Nephron (organoid): ENCODE data around the gene ACSL5.
"Not testable (repeated sequence)": the region's sequence is repeated elsewhere in the genome, so short reads cannot be mapped to it uniquely, and the experiment has no call there.

Experiments
- H3K27ac Mint-ChIP-seq, 3 experiments: 2 replicates each; pipeline ENCODE4 v1.8.0; 2020; ENCODE audit warnings: mixed read lengths in 3 of 3, mild to moderate bottlenecking in 2 of 3, moderate library complexity in 1 of 3
- H3K27me3 Mint-ChIP-seq: 2 replicates; pipeline ENCODE4 v1.8.0; 2021; ENCODE audit warnings: low read depth, mild to moderate bottlenecking, moderate library complexity, mixed read lengths
- H3K36me3 Mint-ChIP-seq: 2 replicates; pipeline ENCODE4 v1.8.0; 2020; ENCODE audit warnings: low read depth, mixed read lengths
- H3K4me1 Mint-ChIP-seq: 2 replicates; pipeline ENCODE4 v1.8.0; 2020; ENCODE audit warnings: mixed read lengths
- H3K4me3 Mint-ChIP-seq, 3 experiments: 2 replicates each; pipeline ENCODE4 v1.8.0; 2020; ENCODE audit warnings: mild to moderate bottlenecking in 3 of 3, mixed read lengths in 3 of 3, moderate library complexity in 2 of 3
- H3K9me3 Mint-ChIP-seq: 2 replicates; pipeline ENCODE4 v1.8.0; 2020; ENCODE audit warnings: mixed read lengths
- TF ChIP-seq, protein P1 (sequence below), 3 experiments: fragments of 200-600 bp; sonication (generic); IDR thresholded peaks; one replicate each; pipeline ENCODE4 v1.5.0; 2021; ENCODE audit warnings: antibody characterized with exemption in 3 of 3; ENCODE audit not compliant: unreplicated experiment in 3 of 3

Gene ACSL5

DNA sequence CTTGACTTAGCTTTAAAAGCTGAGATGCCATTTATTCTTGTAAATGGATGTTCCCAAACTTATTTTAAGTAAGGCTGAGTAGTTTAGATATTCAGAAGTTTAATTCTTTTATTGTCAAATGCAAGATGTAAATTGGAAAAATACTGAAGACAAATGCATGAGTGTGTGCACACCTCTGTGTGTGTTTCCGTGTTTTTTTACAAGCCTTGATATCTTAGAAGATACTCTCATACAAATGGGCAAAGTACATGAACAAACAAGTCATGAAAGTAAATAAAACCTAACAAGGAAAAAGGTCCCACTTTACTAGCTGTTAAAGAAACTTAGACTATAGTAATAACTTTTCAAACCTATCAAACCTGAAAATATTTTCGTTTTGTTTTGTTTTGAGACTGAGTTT lies 29.0 kb downstream of the ACSL5 start:
- no peak overlapping the region for H3K27ac Mint-ChIP-seq
- H3K9me3 Mint-ChIP-seq, result no peaks in the 10 kb centered on the region
- H3K36me3 Mint-ChIP-seq, result no peaks in the 10 kb centered on the region
- H3K4me1 Mint-ChIP-seq, result no peaks in the 10 kb centered on the region
- H3K4me3 Mint-ChIP-seq, result no peak overlapping the region
- H3K27me3 Mint-ChIP-seq, result peaks cover 15% of the 10 kb centered on the region
- TF ChIP-seq, protein P1, sequence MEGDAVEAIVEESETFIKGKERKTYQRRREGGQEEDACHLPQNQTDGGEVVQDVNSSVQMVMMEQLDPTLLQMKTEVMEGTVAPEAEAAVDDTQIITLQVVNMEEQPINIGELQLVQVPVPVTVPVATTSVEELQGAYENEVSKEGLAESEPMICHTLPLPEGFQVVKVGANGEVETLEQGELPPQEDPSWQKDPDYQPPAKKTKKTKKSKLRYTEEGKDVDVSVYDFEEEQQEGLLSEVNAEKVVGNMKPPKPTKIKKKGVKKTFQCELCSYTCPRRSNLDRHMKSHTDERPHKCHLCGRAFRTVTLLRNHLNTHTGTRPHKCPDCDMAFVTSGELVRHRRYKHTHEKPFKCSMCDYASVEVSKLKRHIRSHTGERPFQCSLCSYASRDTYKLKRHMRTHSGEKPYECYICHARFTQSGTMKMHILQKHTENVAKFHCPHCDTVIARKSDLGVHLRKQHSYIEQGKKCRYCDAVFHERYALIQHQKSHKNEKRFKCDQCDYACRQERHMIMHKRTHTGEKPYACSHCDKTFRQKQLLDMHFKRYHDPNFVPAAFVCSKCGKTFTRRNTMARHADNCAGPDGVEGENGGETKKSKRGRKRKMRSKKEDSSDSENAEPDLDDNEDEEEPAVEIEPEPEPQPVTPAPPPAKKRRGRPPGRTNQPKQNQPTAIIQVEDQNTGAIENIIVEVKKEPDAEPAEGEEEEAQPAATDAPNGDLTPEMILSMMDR (IDR thresholded peaks at IDR 0.05; ENCODE audit: unreplicated experiment in 3 of 3), result no peak

- TF ChIP-seq, protein P1 (IDR thresholded peaks at IDR 0.05; ENCODE audit: unreplicated experiment in 3 of 3), result no peak
These were observed 30.7 kb downstream of the ACSL5 start for GRCh38 chr10:112404617-112405016.

GRCh38 chr10:112406806-112407205 lies 32.9 kb downstream of the ACSL5 start:
- not testable (repeated sequence) for H3K4me3 Mint-ChIP-seq, H3K36me3 Mint-ChIP-seq, H3K27ac Mint-ChIP-seq, H3K9me3 Mint-ChIP-seq, H3K4me1 Mint-ChIP-seq, H3K27me3 Mint-ChIP-seq

More at GRCh38 chr10:112404617-112405016, 30.7 kb downstream of the ACSL5 start:
- no peaks in the 10 kb centered on the region for H3K9me3 Mint-ChIP-seq
- H3K4me3 Mint-ChIP-seq, result no peak overlapping the region
- H3K27ac Mint-ChIP-seq, result peak overlapping the region in 1 of 3 experiments; percentile 15
- peaks cover 13% of the 10 kb centered on the region for H3K27me3 Mint-ChIP-seq
- H3K36me3 Mint-ChIP-seq, result no peaks in the 10 kb centered on the region
- H3K4me1 Mint-ChIP-seq, result no peaks in the 10 kb centered on the region

GRCh38 chr10:112407696-112408095 lies 33.8 kb downstream of the ACSL5 start:
- Mint-ChIP-seq H3K4me1 (no peaks in the 10 kb centered on the region), H3K9me3 (no peaks in the 10 kb centered on the region), H3K27ac (no peak overlapping the region), H3K27me3 (peaks cover 8% of the 10 kb centered on the region), H3K4me3 (no peak overlapping the region), H3K36me3 (no peaks in the 10 kb centered on the region)
- TF ChIP-seq, protein P1 (IDR thresholded peaks at IDR 0.05; ENCODE audit: unreplicated experiment in 3 of 3), result no peak

GRCh38 chr10:112409299-112409698 lies 35.4 kb downstream of the ACSL5 start:
- H3K4me1 Mint-ChIP-seq, result no peaks in the 10 kb centered on the region
- H3K4me3 Mint-ChIP-seq, result no peak overlapping the region

DNA sequence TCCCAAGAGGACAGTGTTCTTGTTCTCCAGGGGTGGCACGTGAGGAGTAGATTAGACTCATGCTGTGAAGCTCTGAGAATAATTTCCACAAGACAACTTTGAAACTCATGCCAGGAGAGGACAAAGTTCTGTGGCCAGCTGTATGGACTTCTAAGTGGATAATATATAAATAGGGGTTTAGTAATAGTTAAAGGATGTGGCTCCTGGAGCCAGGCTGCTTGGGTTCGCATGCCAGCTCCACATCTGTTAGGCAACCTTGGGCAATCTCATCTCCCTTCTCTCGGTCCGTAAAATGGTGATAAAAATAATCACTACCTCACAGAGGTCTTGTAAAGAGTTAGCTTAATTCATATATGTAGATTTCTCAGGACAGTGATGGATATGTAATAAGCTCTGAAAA lies 35.8 kb downstream of the ACSL5 start:
- Mint-ChIP-seq H3K4me1 (no peaks in the 10 kb centered on the region), H3K4me3 (no peak overlapping the region), H3K36me3 (no peaks in the 10 kb centered on the region), H3K27me3 (peaks cover 8% of the 10 kb centered on the region), H3K27ac (no peak overlapping the region), H3K9me3 (no peaks in the 10 kb centered on the region)
- TF ChIP-seq, protein P1 (IDR thresholded peaks at IDR 0.05; ENCODE audit: unreplicated experiment in 3 of 3), result no peak

More at GRCh38 chr10:112409299-112409698, 35.4 kb downstream of the ACSL5 start:
- H3K27me3 Mint-ChIP-seq, result peaks cover 8% of the 10 kb centered on the region
- H3K27ac Mint-ChIP-seq, result no peak overlapping the region
- H3K9me3 Mint-ChIP-seq, result no peaks in the 10 kb centered on the region
- TF ChIP-seq, protein P1 (IDR thresholded peaks at IDR 0.05; ENCODE audit: unreplicated experiment in 3 of 3), result no peak
- H3K36me3 Mint-ChIP-seq, result no peaks in the 10 kb centered on the region
